Heart right ventricle (tissue), 16 donors: ENCODE measurements around the gene PLAC1. TPM values are rescaled to one million over a fixed set of nuclear protein-coding genes. Genes with fewer than 3 reads are reported as not detected.
A peak's percentile ranks its signal among the peaks of the same experiment; 100 is the strongest.

Source experiments
- ATAC-seq, 8 donors: fragments of 200-7000 bp; cut with Tn5 transposase; one replicate each; pipeline ENCODE4 v1.9.1; 2020; ENCODE audit warnings: mild to moderate bottlenecking in 8 of 8, moderate library complexity in 8 of 8, moderate number of reproducible peaks in 1 of 8
- DNase-seq, 2 donors: peaks; one replicate each; pipeline ENCODE4 v3.0.0-alpha.2; 2020
- H3K27ac ChIP-seq, 10 donors: fragments of 200-600 bp; sonication (generic) in 2 of 10; one replicate each; pipeline versions ENCODE4 v1.5.0 to v1.8.0; 2020 to 2022; ENCODE audit warnings: mild to moderate bottlenecking in 3 of 10
- H3K27me3 ChIP-seq, 7 donors: fragments of 200-600 bp; one replicate each; pipeline ENCODE4 v1.8.0; 2021 to 2022; ENCODE audit warnings: mild to moderate bottlenecking in 2 of 7
- H3K36me3 ChIP-seq, 9 donors: fragments of 200-600 bp; sonication (generic) in 1 of 9; one replicate each; pipeline versions ENCODE4 v1.5.0 to v1.8.0; 2020 to 2022; ENCODE audit warnings: mild to moderate bottlenecking in 2 of 9
- H3K4me1 ChIP-seq, 9 donors: fragments of 200-600 bp; sonication (generic) in 1 of 9; one replicate each; pipeline versions ENCODE4 v1.5.0 to v1.8.0; 2020 to 2022; ENCODE audit warnings: mild to moderate bottlenecking in 4 of 9
- H3K4me3 ChIP-seq, 10 donors: fragments of 200-600 bp; sonication (generic) in 2 of 10; one replicate each; pipeline versions ENCODE4 v1.5.0 to v1.8.0; 2020 to 2022; ENCODE audit warnings: mild to moderate bottlenecking in 7 of 10, moderate library complexity in 2 of 10
- H3K9me3 ChIP-seq, 11 donors: fragments of 200-600 bp in 10 of 11; sonication (generic) in 2 of 11; one replicate each; pipeline versions ENCODE4 v1.5.0 to v1.8.0; 2013 to 2022; ENCODE audit warnings: mild to moderate bottlenecking in 2 of 11, control low read depth in 1 of 11, moderate library complexity in 1 of 11
- CTCF ChIP-seq, 9 donors: fragments of 200-600 bp; sonication (generic) in 2 of 9; IDR thresholded peaks; one replicate each; pipeline versions ENCODE4 v1.5.0 to v1.8.0; 2021 to 2022; ENCODE audit warnings: antibody characterized with exemption in 9 of 9, mild to moderate bottlenecking in 5 of 9, moderate library complexity in 1 of 9
- WGBS, 2 donors: extraction: QIAGEN DNeasy Blood & Tissue Kit; methylation state at CpG; one replicate each; pipeline ENCODE4 v1.1.7; 2013; ENCODE audit warnings: inconsistent platforms in 1 of 2; 5-methylcytosine and 5-hydroxymethylcytosine counted together
- intact Hi-C, 10 donors: fragments of 100-400 bp; cut with DNase I; formaldehyde crosslinking; loops; one replicate each; pipeline versions ENCODE4 v1.11.1 to v1.14.2; 2022
- polyA plus RNA-seq, 2 donors: library from polyadenylated mRNA; stranded (reverse); fragments of 200-250 nt; gene quantifications; one replicate each; pipeline ENCODE4 v1.2.3, GENCODE V29; 2013
- total RNA-seq, 10 donors: library from RNA; stranded (reverse); fragmentation: NEBNext Ultra II Directional in 3 of 10; extraction: Animal tissue kit (Norgen Biotek cat#: 25700) in 3 of 10; gene quantifications; one replicate each; pipeline versions ENCODE4 v1.2.1 to v1.2.4, GENCODE V29; 2021 to 2023
- donor health status: Arrhythmogenic right ventricular cardiomyopathy.
- donor health status: ischemic (EF 13 %, LVEDD 7.1; RV severe dilation, severe dysfunction).
- donor health status: healthy with polysubstance abuse.
- donor health status: DM: no; HTN: yes; CAD: no.
- donor health status: DM: no; HTN: no; CAD: no.
- donor health status: ischemic (EF 25% LVEDD 6.9; RV normal size, moderate dysfunction).
- donor health status: ischemic (EF 25% LVEDD 5.7; RV mildly dilated, moderate dysfunction).
- donor health status: healthy.
- donor health status: DM: yes; HTN: yes; CAD: no.
- donor health status: Ischemic cardiomyopathy.
- donor health status: ischemic (EF 35%, LVEDD 5.7; RV mildly dilated, moderate dysfunction).
- donor health status: nonischemic (EF 11% LVEDD 7.7; RV severe dilation, severe dysfunction).
- donor health status: DM: yes; HTN: yes; CAD: no.
- donor health status: PGD.
- donor health status: ischemic (EF 29% LVEDD 5.4; RV normal size, mild dysfunction).
- donor health status: nonischemic (EF 23%, LVEDD 6.1; RV moderate dilation, normal function).

Gene PLAC1
- total and polyA plus RNA-seq, 12 donors: not detected

GRCh38 chrX:134623293-134624045 lies 34.8 kb downstream of the PLAC1 start:
- intact Hi-C loops: no loop called here
- H3K27ac ChIP-seq: peak overlapping the region in 1 of 10 donors; percentile 26
- DNase-seq (no peak), ATAC-seq (peak in 1 of 8 donors; percentile 35)
- TF ChIP-seq CTCF (IDR thresholded peaks at IDR 0.05): no peak
- H3K4me1 ChIP-seq: peaks cover 0 to 36% (median 19%) of the 10 kb centered on the region in 9 donors
- H3K36me3 ChIP-seq: no peaks in the 10 kb centered on the region
- H3K4me3 ChIP-seq: no peak overlapping the region
- WGBS, 2 donors: 34 to 48% methylated on average over 10 of the region's 10 CpGs
- H3K9me3 ChIP-seq: no peaks in the 10 kb centered on the region
- peaks cover 0 to 13% (median 0%) of the 10 kb centered on the region in 7 donors for H3K27me3 ChIP-seq

- Histone ChIP-seq H3K4me3 (no peak overlapping the region), H3K36me3 (no peaks in the 10 kb centered on the region), H3K4me1 (peaks cover 0 to 36% (median 19%) of the 10 kb centered on the region in 9 donors), H3K27ac (peak overlapping the region in 3 of 10 donors; percentile 25 to 44 (median 26)), H3K27me3 (peaks cover 0 to 13% (median 0%) of the 10 kb centered on the region in 7 donors), H3K9me3 (no peaks in the 10 kb centered on the region)
- ATAC-seq: no peak
- intact Hi-C loops: no loop called here
- WGBS, 2 donors: 82% methylated on average over 2 of the region's 2 CpGs
- TF ChIP-seq CTCF (IDR thresholded peaks at IDR 0.05): no peak
- no peak for DNase-seq
Observed at GRCh38 chrX:134622813-134623185, 35.5 kb downstream of the PLAC1 start.

GRCh38 chrX:134622056-134622812 lies 36.0 kb downstream of the PLAC1 start:
- no peaks in the 10 kb centered on the region for H3K9me3 ChIP-seq
- DNase-seq: peak in 1 of 2 donors; percentile 5
- intact Hi-C loops: no loop called here
- TF ChIP-seq CTCF (IDR thresholded peaks at IDR 0.05): no peak
- H3K4me1 ChIP-seq: peaks cover 0 to 36% (median 19%) of the 10 kb centered on the region in 9 donors
- H3K4me3 ChIP-seq: no peak overlapping the region
- 27 to 44% methylated on average over 6 of the region's 6 CpGs for WGBS, 2 donors
- ATAC-seq: peak in 5 of 8 donors; percentile 19 to 76 (median 67)
- peak overlapping the region in 3 of 10 donors; percentile 25 to 50 (median 26) for H3K27ac ChIP-seq
- H3K27me3 ChIP-seq: peaks cover 0 to 13% (median 0%) of the 10 kb centered on the region in 7 donors
- H3K36me3 ChIP-seq: no peaks in the 10 kb centered on the region

GRCh38 chrX:134619838-134620237 lies 38.4 kb downstream of the PLAC1 start:
- no peaks in the 10 kb centered on the region for H3K36me3 ChIP-seq
- no peak overlapping the region for H3K27ac ChIP-seq
- no peaks in the 10 kb centered on the region for H3K9me3 ChIP-seq
- no peak for ATAC-seq
- no peak for TF ChIP-seq CTCF (IDR thresholded peaks at IDR 0.05)
- H3K27me3 ChIP-seq: peaks cover 0 to 13% (median 0%) of the 10 kb centered on the region in 7 donors
- peaks cover 0 to 25% (median 14%) of the 10 kb centered on the region in 9 donors for H3K4me1 ChIP-seq
- DNase-seq: no peak
- WGBS, 2 donors: 95 to 100% methylated on average over 1 of the region's 1 CpG
- H3K4me3 ChIP-seq: no peak overlapping the region
- intact Hi-C loops: no loop called here
